SK-N-SH (cell line): ENCODE data around the gene UGT1A4. TPM values are rescaled to one million over a fixed set of nuclear protein-coding genes. Genes with fewer than 3 reads are reported as not detected.

ENCODE experiments used
- CTCF ChIA-PET: fragments of 300-600, 350-600 bp; formaldehyde crosslinking; extraction: SDS; loops from one replicate; lab custom pipeline; 2021; lab: Yijun Ruan, JAX
- POLR2A ChIA-PET: fragments of 350-600 bp; sonication (Branson Sonifier 250); formaldehyde crosslinking; extraction: SDS; loops from one replicate; lab custom pipeline; 2020; ENCODE audit warnings: antibody characterized with exemption, inconsistent platforms; lab: Yijun Ruan, JAX
- DNase-seq: peaks from one replicate; pipeline ENCODE4 v3.0.0; 2012
- H2AFZ ChIP-seq: fragments of 200-600 bp; sonication (generic); 2 replicates; pipeline ENCODE4 v1.8.1; 2016; ENCODE audit warnings: antibody characterized with exemption, mild to moderate bottlenecking, low read depth
- H3F3A ChIP-seq: fragments of 200-600 bp; sonication (generic); replicated peaks from 2 replicates; pipeline ENCODE3; 2016; ENCODE audit warnings: antibody characterized with exemption, mild to moderate bottlenecking; ENCODE audit not compliant: insufficient read depth
- H3K27ac ChIP-seq, 2 experiments: fragments of 200-500 bp in 1 of 2; fragments of 200-600 bp in 1 of 2; sonication (Bioruptor generic) in 1 of 2; sonication (generic), shearing (Covaris generic) in 1 of 2; 2 replicates each; pipeline versions ENCODE4 v1.5.1 to v1.6.1; 2014 to 2016; ENCODE audit warnings: low read depth in 2 of 2, inconsistent platforms in 1 of 2, low read length in 1 of 2, mild to moderate bottlenecking in 1 of 2, mixed read lengths in 1 of 2
- H3K27me3 ChIP-seq: fragments of 200-600 bp; sonication (generic), shearing (Covaris generic); 2 replicates; pipeline ENCODE4 v1.6.1; 2016; ENCODE audit warnings: mixed run types; ENCODE audit not compliant: insufficient read depth
- H3K36me3 ChIP-seq, 2 experiments: fragments of 200-500 bp in 1 of 2; fragments of 200-600 bp in 1 of 2; sonication (Bioruptor generic) in 1 of 2; sonication (generic) in 1 of 2; replicated peaks in 1 of 2; 2 replicates each; pipeline versions ENCODE3 to v1.5.1; 2014 to 2016; ENCODE audit warnings: low read length in 1 of 2, mild to moderate bottlenecking in 1 of 2; ENCODE audit not compliant: insufficient read depth in 2 of 2, control insufficient read depth in 1 of 2
- H3K4me1 ChIP-seq, 2 experiments: fragments of 200-500 bp in 1 of 2; fragments of 200-600 bp in 1 of 2; sonication (Bioruptor generic) in 1 of 2; sonication (generic), shearing (Covaris generic) in 1 of 2; 2 replicates each; pipeline versions ENCODE4 v1.5.1 to v1.6.1; 2014 to 2016; ENCODE audit warnings: low read depth in 1 of 2, low read length in 1 of 2, mixed run types in 1 of 2; ENCODE audit not compliant: insufficient read depth in 2 of 2, control insufficient read depth in 1 of 2
- H3K4me2 ChIP-seq: fragments of 200-600 bp; sonication (generic), shearing (Covaris generic); 2 replicates; pipeline ENCODE4 v1.6.1; 2017; ENCODE audit warnings: mixed run types
- H3K4me3 ChIP-seq, 2 experiments: fragments of 200-500 bp in 1 of 2; fragments of 200-600 bp in 1 of 2; sonication (Bioruptor generic) in 1 of 2; sonication (generic), shearing (Covaris generic) in 1 of 2; 2 replicates each; pipeline versions ENCODE4 v1.5.1 to v1.8.1; 2014 to 2016; ENCODE audit warnings: low read depth in 2 of 2, inconsistent platforms in 1 of 2, low read length in 1 of 2, mild to moderate bottlenecking in 1 of 2, mixed read lengths in 1 of 2, moderate library complexity in 1 of 2
- H3K79me2 ChIP-seq: fragments of 200-600 bp; sonication (generic); 2 replicates; pipeline ENCODE4 v1.8.1; 2017; ENCODE audit warnings: mild to moderate bottlenecking; ENCODE audit not compliant: insufficient read depth
- H3K9ac ChIP-seq: fragments of 200-600 bp; sonication (generic); 2 replicates; pipeline ENCODE4 v1.6.1; 2017; ENCODE audit warnings: mixed run types
- H3K9me2 ChIP-seq: fragments of 200-600 bp; sonication (generic); 2 replicates; pipeline ENCODE4 v1.6.1; 2017; ENCODE audit warnings: mixed run types
- H3K9me3 ChIP-seq: fragments of 200-600 bp; sonication (generic); 2 replicates; pipeline ENCODE4 v1.6.1; 2017; ENCODE audit warnings: mixed run types, mild to moderate bottlenecking, moderate library complexity
- H4K20me1 ChIP-seq: fragments of 200-600 bp; sonication (generic); 2 replicates; pipeline ENCODE4 v1.6.1; 2017; ENCODE audit warnings: mild to moderate bottlenecking, mixed run types; ENCODE audit not compliant: insufficient read depth
- CTCF ChIP-seq: fragments of 200-600 bp; sonication (generic); IDR thresholded peaks from 2 replicates; pipeline ENCODE4 v1.6.1; 2017; ENCODE audit warnings: antibody characterized with exemption, mild to moderate bottlenecking, moderate library complexity
- ELF1 ChIP-seq: IDR thresholded peaks from 2 replicates; pipeline ENCODE4 v1.4.0; 2012
- EP300 ChIP-seq, 2 experiments: IDR thresholded peaks; 2 replicates each; pipeline versions ENCODE4 v1.4.0 to v1.6.1; 2012; ENCODE audit warnings: borderline replicate concordance in 1 of 2, low read depth in 1 of 2, low read length in 1 of 2
- EZH2phosphoT487 ChIP-seq: fragments of 200-600 bp; sonication (generic); IDR thresholded peaks from 2 replicates; pipeline ENCODE4 v1.6.1; 2017; ENCODE audit warnings: low read depth, mixed run types, mild to moderate bottlenecking, antibody characterized with exemption, moderate library complexity, borderline replicate concordance
- FOXM1 ChIP-seq: IDR thresholded peaks from 2 replicates; pipeline ENCODE4 v1.4.0; 2012; ENCODE audit warnings: low read depth, mild to moderate bottlenecking
- GATA2 ChIP-seq: sonication (generic); formaldehyde crosslinking; IDR thresholded peaks from 2 replicates; pipeline ENCODE4 v1.5.0; 2020; ENCODE audit warnings: mild to moderate bottlenecking, missing genetic modification reagents
- MXI1 ChIP-seq: IDR thresholded peaks from 2 replicates; pipeline ENCODE4 v1.6.1; 2012; ENCODE audit warnings: mild to moderate bottlenecking, low read depth, low read length, improper control_type of control experiment
- NFIC ChIP-seq: IDR thresholded peaks from 2 replicates; pipeline ENCODE4 v1.4.0; 2012; ENCODE audit warnings: borderline replicate concordance
- RAD21 ChIP-seq: IDR thresholded peaks from 2 replicates; pipeline ENCODE4 v1.6.1; 2012; ENCODE audit warnings: mild to moderate bottlenecking, low read length
- RFX5 ChIP-seq: IDR thresholded peaks from 2 replicates; pipeline ENCODE4 v1.6.1; 2012; ENCODE audit warnings: mild to moderate bottlenecking, improper control_type of control experiment, low read length
- TAF1 ChIP-seq: IDR thresholded peaks from 2 replicates; pipeline ENCODE4 v1.6.1; 2012; ENCODE audit warnings: low read depth, mild to moderate bottlenecking, low read length, moderate library complexity, borderline replicate concordance
- TCF12 ChIP-seq: IDR thresholded peaks from 2 replicates; pipeline ENCODE4 v1.4.0; 2012
- TEAD4 ChIP-seq: IDR thresholded peaks from 2 replicates; pipeline ENCODE4 v1.4.0; 2012; ENCODE audit warnings: mild to moderate bottlenecking, borderline replicate concordance; ENCODE audit not compliant: insufficient read depth
- USF2 ChIP-seq: fragments of 150-350 bp; IDR thresholded peaks from 2 replicates; pipeline ENCODE4 v1.6.1; 2017; ENCODE audit warnings: antibody characterized with exemption, low read length, low read depth, borderline replicate concordance
- YY1 ChIP-seq: IDR thresholded peaks from 2 replicates; pipeline ENCODE4 v1.4.0; 2012; ENCODE audit warnings: low read depth, mild to moderate bottlenecking
- ZBTB33 ChIP-seq: IDR thresholded peaks from 2 replicates; pipeline ENCODE4 v1.4.0; 2012; ENCODE audit warnings: low read depth, borderline replicate concordance
- WGBS: methylation state at CpG from one replicate; pipeline ENCODE4 v1.1.6; 2017; ENCODE audit warnings: low lambda C conversion rate; 5-methylcytosine and 5-hydroxymethylcytosine counted together
- polyA plus RNA-seq, 3 experiments: library from polyadenylated mRNA; depleted of rRNA; stranded (reverse); fragments of >200 nt; gene quantifications; 2 replicates each; pipeline ENCODE4 v1.2.3, GENCODE V29; 2012
- TF ChIP-seq, protein P1 (sequence below): IDR thresholded peaks from 2 replicates; pipeline ENCODE4 v1.4.0; 2012; ENCODE audit warnings: low read depth
- TF ChIP-seq, protein P2 (sequence below): fragments of 150-350 bp; IDR thresholded peaks from 2 replicates; pipeline ENCODE4 v1.6.1; 2016; ENCODE audit warnings: mild to moderate bottlenecking, low read depth, low read length

The UGT1A4 gene
- polyA plus RNA-seq, 1 of the 3 experiments (the other 2 are of a cell fraction) = not detected

- H2AFZ ChIP-seq = no peak overlapping the region
- H3K9me3 ChIP-seq = no peaks in the 10 kb centered on the region
- CTCF ChIA-PET = no interaction called here
- TF ChIP-seq USF2 = no peak
- no peak for TF ChIP-seq YY1
- TF ChIP-seq ZBTB33 = no peak
- TF ChIP-seq, protein P1, sequence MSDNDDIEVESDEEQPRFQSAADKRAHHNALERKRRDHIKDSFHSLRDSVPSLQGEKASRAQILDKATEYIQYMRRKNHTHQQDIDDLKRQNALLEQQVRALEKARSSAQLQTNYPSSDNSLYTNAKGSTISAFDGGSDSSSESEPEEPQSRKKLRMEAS = no peak
- TF ChIP-seq RFX5 = no peak
- no peak for TF ChIP-seq ELF1
- no peak for DNase-seq
- H3K79me2 ChIP-seq = no peaks in the 10 kb centered on the region
- no peak overlapping the region for H3K4me3 ChIP-seq
- no peaks in the 10 kb centered on the region for H3K27me3 ChIP-seq
- no peaks in the 10 kb centered on the region for H4K20me1 ChIP-seq
- H3K36me3 ChIP-seq = no peaks in the 10 kb centered on the region
- WGBS = 63% methylated on average over 18 of the region's 18 CpGs
- no peaks in the 10 kb centered on the region for H3K9me2 ChIP-seq
- no peaks in the 10 kb centered on the region for H3F3A ChIP-seq
- POLR2A ChIA-PET = no interaction called here
- H3K4me2 ChIP-seq = no peak overlapping the region
- H3K4me1 ChIP-seq = no peaks in the 10 kb centered on the region
- H3K9ac ChIP-seq = no peak overlapping the region
- no peak overlapping the region for H3K27ac ChIP-seq
Measured at GRCh38 chr2:233793465-233794127, 75.1 kb downstream of the UGT1A4 start.

- H3K27me3 ChIP-seq = no peaks in the 10 kb centered on the region
- no peaks in the 10 kb centered on the region for H3K4me1 ChIP-seq
- no peak overlapping the region for H3K27ac ChIP-seq
- no peak overlapping the region for H3K9ac ChIP-seq
- H2AFZ ChIP-seq = no peak overlapping the region
- WGBS = 79% methylated on average over 14 of the region's 17 CpGs
- H4K20me1 ChIP-seq = no peaks in the 10 kb centered on the region
- ChIA-PET POLR2A (no interaction called here), CTCF (no interaction called here)
- no peak for DNase-seq
- H3K4me3 ChIP-seq = no peak overlapping the region
- H3K9me3 ChIP-seq = no peaks in the 10 kb centered on the region
- H3F3A ChIP-seq = no peaks in the 10 kb centered on the region
- H3K9me2 ChIP-seq = no peaks in the 10 kb centered on the region
- no peaks in the 10 kb centered on the region for H3K79me2 ChIP-seq
- no peaks in the 10 kb centered on the region for H3K36me3 ChIP-seq
- H3K4me2 ChIP-seq = no peak overlapping the region
- TF ChIP-seq TEAD4 (no peak), RAD21 (no peak), YY1 (no peak), FOXM1 (no peak), TCF12 (no peak), EP300 (IDR thresholded peaks at IDR 0.05; ENCODE audit: borderline replicate concordance in 1 of 2, low read depth in 1 of 2, low read length in 1 of 2) (no peak), EZH2phosphoT487 (no peak), TAF1 (no peak), GATA2 (CRISPR knock-in tag) (no peak), ELF1 (no peak), USF2 (no peak), CTCF (no peak), MXI1 (no peak), NFIC (no peak)
- TF ChIP-seq, protein P2, sequence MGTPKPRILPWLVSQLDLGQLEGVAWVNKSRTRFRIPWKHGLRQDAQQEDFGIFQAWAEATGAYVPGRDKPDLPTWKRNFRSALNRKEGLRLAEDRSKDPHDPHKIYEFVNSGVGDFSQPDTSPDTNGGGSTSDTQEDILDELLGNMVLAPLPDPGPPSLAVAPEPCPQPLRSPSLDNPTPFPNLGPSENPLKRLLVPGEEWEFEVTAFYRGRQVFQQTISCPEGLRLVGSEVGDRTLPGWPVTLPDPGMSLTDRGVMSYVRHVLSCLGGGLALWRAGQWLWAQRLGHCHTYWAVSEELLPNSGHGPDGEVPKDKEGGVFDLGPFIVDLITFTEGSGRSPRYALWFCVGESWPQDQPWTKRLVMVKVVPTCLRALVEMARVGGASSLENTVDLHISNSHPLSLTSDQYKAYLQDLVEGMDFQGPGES = no peak
Measured at GRCh38 chr2:233794128-233794658, 75.7 kb downstream of the UGT1A4 start.
